A673 (cell line): ENCODE measurements around the gene POU2F2. TPM values are rescaled to one million over a fixed set of nuclear protein-coding genes. Genes with fewer than 3 reads are reported as not detected.

Experiments
- BruUV-seq: library from RNA; stranded (reverse); fragments of 400-500 nt; replicated peaks from 2 replicates; lab custom pipeline; 2021; lab: Mats Ljungman, UMichigan
- CTCF ChIA-PET: fragments of 300-600 bp; sonication (Branson Sonifier 250); formaldehyde crosslinking; loops from one replicate; lab custom pipeline; 2022; ENCODE audit warnings: antibody characterized with exemption; lab: Charles Lee
- POLR2A ChIA-PET: fragments of 300-600 bp; sonication (Branson Sonifier 250); formaldehyde crosslinking; loops from one replicate; lab custom pipeline; 2022; ENCODE audit warnings: antibody characterized with exemption; ENCODE audit not compliant: low non-redundant PET; lab: Charles Lee
- DNase-seq: peaks from one replicate; pipeline ENCODE4 v3.0.0-alpha.2; 2015; ENCODE audit warnings: low spot score
- H3K27ac ChIP-seq: fragments of 200-600 bp; sonication (generic); 2 replicates; pipeline ENCODE4 v1.5.1; 2016; ENCODE audit warnings: mixed run types, low read depth, mild to moderate bottlenecking, mixed read lengths, antibody characterized with exemption, low read length; ENCODE audit not compliant: poor library complexity, severe bottlenecking
- H3K27me3 ChIP-seq: fragments of 200-600 bp; sonication (generic); replicated peaks from 2 replicates; pipeline ENCODE4 v1.6.1; 2017; ENCODE audit warnings: mixed run types, low read depth, mild to moderate bottlenecking, mixed read lengths, antibody characterized with exemption, low read length; ENCODE audit not compliant: insufficient read depth, poor library complexity
- H3K36me3 ChIP-seq: fragments of 200-600 bp; sonication (generic); 2 replicates; pipeline ENCODE4 v1.6.1; 2016; ENCODE audit warnings: mixed run types, mild to moderate bottlenecking, mixed read lengths, antibody characterized with exemption, low read length; ENCODE audit not compliant: insufficient read depth, poor library complexity, severe bottlenecking
- H3K4me1 ChIP-seq: fragments of 200-600 bp; sonication (generic); 2 replicates; pipeline ENCODE4 v1.6.1; 2017; ENCODE audit warnings: mixed run types, mild to moderate bottlenecking, mixed read lengths, antibody characterized with exemption, low read length; ENCODE audit not compliant: insufficient read depth, poor library complexity, severe bottlenecking
- H3K4me3 ChIP-seq: fragments of 200-600 bp; sonication (generic); 2 replicates; pipeline ENCODE4 v1.5.1; 2016; ENCODE audit warnings: low read depth, mixed run types, mild to moderate bottlenecking, mixed read lengths, low read length; ENCODE audit not compliant: poor library complexity, severe bottlenecking
- H3K9me3 ChIP-seq: fragments of 200-600 bp; sonication (generic); 2 replicates; pipeline ENCODE4 v1.6.1; 2016; ENCODE audit warnings: mixed run types, low read depth, mild to moderate bottlenecking, mixed read lengths, antibody characterized with exemption, low read length; ENCODE audit not compliant: poor library complexity, severe bottlenecking
- EZH2 ChIP-seq: fragments of 200-600 bp; sonication (generic); IDR thresholded peaks from 2 replicates; pipeline ENCODE4 v1.6.1; 2017; ENCODE audit warnings: borderline replicate concordance, low read depth, mild to moderate bottlenecking, mixed read lengths, antibody characterized with exemption, low read length; ENCODE audit not compliant: poor library complexity, severe bottlenecking
- intact Hi-C: fragments of 100-400 bp; cut with micrococcal nuclease; formaldehyde crosslinking; loops from one replicate; pipeline ENCODE4 v1.10.0; 2022; ENCODE audit not compliant: unreplicated experiment
- total RNA-seq: library from RNA; stranded (reverse); gene quantifications from 2 replicates; pipeline ENCODE4 v1.2.3, GENCODE V29; 2021
- TF ChIP-seq, protein P1 (sequence below): fragments of 300-800, 200-600 bp; sonication (generic); conservative IDR thresholded peaks from 2 replicates; pipeline ENCODE4 v1.5.1; 2017; ENCODE audit warnings: low read depth, mild to moderate bottlenecking, antibody characterized with exemption, low read length, moderate library complexity, mixed read lengths

Gene POU2F2
- total RNA-seq, 1 experiment from 2014 or later, result 2.5 TPM

DNA sequence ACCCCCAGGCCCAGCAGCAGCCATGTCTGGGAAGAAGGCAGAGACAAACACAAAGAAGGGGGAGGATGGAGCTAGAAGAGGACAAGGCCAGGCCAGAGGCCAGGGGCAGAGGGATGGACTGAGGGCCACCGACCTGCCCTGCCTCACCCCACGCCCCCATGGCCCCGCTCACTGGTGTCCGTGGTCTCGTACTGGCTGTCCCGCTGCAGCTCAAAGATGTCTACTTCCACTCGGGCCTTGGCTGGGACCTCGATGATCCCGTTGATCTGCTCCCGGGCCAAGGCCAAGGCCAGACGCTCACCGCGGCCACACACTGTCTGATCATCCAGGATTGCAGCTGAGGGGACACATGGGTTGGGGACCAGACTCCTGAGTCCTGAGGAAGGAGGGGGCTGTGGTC is 67.2 kb downstream of the POU2F2 start:
- DNase-seq, result no peak
- BruUV-seq, result no TSS peak
- ChIA-PET CTCF (no interaction called here), POLR2A (no interaction called here)
- intact Hi-C loops, result no loop called here
- TF ChIP-seq EZH2, result no peak
- TF ChIP-seq, protein P1, sequence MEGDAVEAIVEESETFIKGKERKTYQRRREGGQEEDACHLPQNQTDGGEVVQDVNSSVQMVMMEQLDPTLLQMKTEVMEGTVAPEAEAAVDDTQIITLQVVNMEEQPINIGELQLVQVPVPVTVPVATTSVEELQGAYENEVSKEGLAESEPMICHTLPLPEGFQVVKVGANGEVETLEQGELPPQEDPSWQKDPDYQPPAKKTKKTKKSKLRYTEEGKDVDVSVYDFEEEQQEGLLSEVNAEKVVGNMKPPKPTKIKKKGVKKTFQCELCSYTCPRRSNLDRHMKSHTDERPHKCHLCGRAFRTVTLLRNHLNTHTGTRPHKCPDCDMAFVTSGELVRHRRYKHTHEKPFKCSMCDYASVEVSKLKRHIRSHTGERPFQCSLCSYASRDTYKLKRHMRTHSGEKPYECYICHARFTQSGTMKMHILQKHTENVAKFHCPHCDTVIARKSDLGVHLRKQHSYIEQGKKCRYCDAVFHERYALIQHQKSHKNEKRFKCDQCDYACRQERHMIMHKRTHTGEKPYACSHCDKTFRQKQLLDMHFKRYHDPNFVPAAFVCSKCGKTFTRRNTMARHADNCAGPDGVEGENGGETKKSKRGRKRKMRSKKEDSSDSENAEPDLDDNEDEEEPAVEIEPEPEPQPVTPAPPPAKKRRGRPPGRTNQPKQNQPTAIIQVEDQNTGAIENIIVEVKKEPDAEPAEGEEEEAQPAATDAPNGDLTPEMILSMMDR, result no peak
- Histone ChIP-seq H3K36me3 (peaks cover 22% of the 10 kb centered on the region), H3K27me3 (no peaks in the 10 kb centered on the region), H3K27ac (no peak overlapping the region), H3K4me3 (no peak overlapping the region), H3K4me1 (peaks cover 8% of the 10 kb centered on the region), H3K9me3 (no peaks in the 10 kb centered on the region)

DNA sequence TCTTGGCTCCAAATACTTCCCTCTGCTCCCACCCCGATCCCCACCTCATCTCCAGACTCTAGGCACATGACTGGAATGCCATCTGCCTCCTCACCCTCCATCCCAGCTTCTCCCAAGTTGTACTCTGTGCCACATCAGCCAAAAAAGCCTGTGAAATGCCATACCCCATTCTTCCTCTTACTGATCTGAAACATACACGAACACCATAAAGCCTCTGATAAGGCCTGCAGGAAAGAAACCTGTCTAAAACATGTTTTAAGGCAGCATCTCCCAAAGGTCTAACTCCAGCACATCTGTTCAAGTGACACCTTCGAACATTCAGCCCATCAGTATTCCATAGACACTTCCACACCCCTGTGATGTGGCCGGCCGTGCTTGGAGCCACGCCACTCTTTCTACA is 67.8 kb downstream of the POU2F2 start:
- no peak for DNase-seq
- no peak for TF ChIP-seq EZH2
- TF ChIP-seq, protein P1, result no peak
- BruUV-seq, result no TSS peak
- intact Hi-C loops, result no loop called here
- Histone ChIP-seq H3K36me3 (peaks cover 28% of the 10 kb centered on the region), H3K9me3 (no peaks in the 10 kb centered on the region), H3K4me1 (peaks cover 7% of the 10 kb centered on the region), H3K4me3 (no peak overlapping the region), H3K27ac (no peak overlapping the region), H3K27me3 (no peaks in the 10 kb centered on the region)
- ChIA-PET POLR2A (no interaction called here), CTCF (no interaction called here)

DNA sequence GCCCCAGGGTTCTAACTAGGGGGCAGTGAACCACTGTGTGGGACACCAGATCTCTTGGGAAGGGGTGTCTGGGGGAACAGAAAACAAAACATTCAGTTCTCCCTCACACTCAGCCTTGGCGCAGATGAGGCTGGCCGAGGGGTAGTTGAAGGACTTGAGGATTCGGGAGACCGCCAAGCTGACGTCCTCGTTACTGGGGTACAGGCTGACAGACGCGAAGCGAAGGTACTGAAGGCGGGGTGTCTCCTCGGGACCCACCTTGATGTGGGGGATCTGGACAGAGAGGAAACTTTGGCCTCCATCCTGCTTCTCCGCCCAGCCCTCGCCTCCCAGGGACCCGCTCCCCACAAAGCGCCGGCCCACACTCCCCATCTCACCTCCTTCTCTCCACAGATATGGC is 69.9 kb downstream of the POU2F2 start:
- no TSS peak for BruUV-seq
- H3K4me1 ChIP-seq, result no peaks in the 10 kb centered on the region
- H3K36me3 ChIP-seq, result peaks cover 32% of the 10 kb centered on the region
- H3K27me3 ChIP-seq, result no peaks in the 10 kb centered on the region
- no peak for DNase-seq
- intact Hi-C loops, result no loop called here
- H3K9me3 ChIP-seq, result no peaks in the 10 kb centered on the region
- no peak overlapping the region for H3K4me3 ChIP-seq
- H3K27ac ChIP-seq, result no peak overlapping the region
- ChIA-PET CTCF (no interaction called here), POLR2A (no interaction called here)
- TF ChIP-seq EZH2, result no peak
- TF ChIP-seq, protein P1, result no peak
